Hematopoietic multipotent progenitor cell treated with erythropoietin and hydrocortisone succinate and interleukin-3 and kit ligand, for 8 days (in vitro differentiated cells): Measurements from ENCODE around the gene MIB2.

ENCODE experiments used
- DNase-seq: peaks from one replicate; pipeline ENCODE4 v3.0.0-alpha.2; 2015

The MIB2 gene

GRCh38 chr1:1598720-1599029 is 16.6 kb upstream of the MIB2 start:
- no peak for DNase-seq

- peak; percentile 27 for DNase-seq
Measured at GRCh38 chr1:1599030-1599934, 16.0 kb upstream of the MIB2 start.

- DNase-seq: no peak
Measured at GRCh38 chr1:1599935-1600860, 15.1 kb upstream of the MIB2 start, which contains the start of gene FNDC10. FNDC10 (minus strand) TSS chr1:1600135; CDS start chr1:1600015, 120 bp downstream.

GRCh38 chr1:1600861-1601563 is 14.3 kb upstream of the MIB2 start:
- DNase-seq: no peak

GRCh38 chr1:1601564-1602303 is 13.6 kb upstream of the MIB2 start:
- no peak for DNase-seq

GRCh38 chr1:1602304-1602967 is 12.9 kb upstream of the MIB2 start:
- no peak for DNase-seq

- no peak for DNase-seq
Measured at GRCh38 chr1:1602968-1603506, 12.3 kb upstream of the MIB2 start.

- no peak for DNase-seq
Measured at GRCh38 chr1:1603671-1604373, 11.5 kb upstream of the MIB2 start.

- DNase-seq: no peak
Measured at GRCh38 chr1:1604374-1605033, 10.8 kb upstream of the MIB2 start.

- no peak for DNase-seq
Measured at GRCh38 chr1:1605034-1605591, 10.2 kb upstream of the MIB2 start.

GRCh38 chr1:1605724-1606123 is 9.6 kb upstream of the MIB2 start:
- DNase-seq: no peak

- DNase-seq: no peak
Measured at GRCh38 chr1:1606232-1606631, 9.1 kb upstream of the MIB2 start.

GRCh38 chr1:1609822-1610485 is 5.3 kb upstream of the MIB2 start:
- DNase-seq: no peak

- DNase-seq: no peak
Measured at GRCh38 chr1:1610796-1611195, 4.5 kb upstream of the MIB2 start.

- no peak for DNase-seq
Measured at GRCh38 chr1:1612104-1612400, 3.2 kb upstream of the MIB2 start.

- DNase-seq: peak; percentile 35
Measured at GRCh38 chr1:1613509-1614082, 1.7 kb upstream of the MIB2 start.

- DNase-seq: peak; percentile 91
Measured at GRCh38 chr1:1614204-1614953, 921 bp upstream of the MIB2 start.

GRCh38 chr1:1614954-1615255 is 395 bp upstream of the MIB2 start:
- DNase-seq: no peak
